Prostate gland (tissue), 2 donors: Measurements from ENCODE around the gene AP1S1.

Source experiments
- POLR2A ChIP-seq: fragments of 450-650 bp; IDR thresholded peaks from one replicate; pipeline ENCODE4 v1.6.1; 2016; ENCODE audit warnings: antibody characterized with exemption, mild to moderate bottlenecking
- POLR2AphosphoS5 ChIP-seq: sonication (generic); formaldehyde crosslinking; IDR thresholded peaks from one replicate; pipeline ENCODE4 v1.6.1; 2017; ENCODE audit warnings: antibody characterized with exemption
- TF ChIP-seq, protein P1 (sequence below), 4 experiments: fragments of 200-600 bp in 2 of 4; fragments of 450-650 bp in 2 of 4; sonication (generic) in 2 of 4; IDR thresholded peaks; 1 replicate in 3 of 4; 2 replicates in 1 of 4; pipeline ENCODE4 v1.5.1; 2016 to 2019; ENCODE audit warnings: antibody characterized with exemption in 4 of 4, mild to moderate bottlenecking in 2 of 4, moderate library complexity in 2 of 4

DNA sequence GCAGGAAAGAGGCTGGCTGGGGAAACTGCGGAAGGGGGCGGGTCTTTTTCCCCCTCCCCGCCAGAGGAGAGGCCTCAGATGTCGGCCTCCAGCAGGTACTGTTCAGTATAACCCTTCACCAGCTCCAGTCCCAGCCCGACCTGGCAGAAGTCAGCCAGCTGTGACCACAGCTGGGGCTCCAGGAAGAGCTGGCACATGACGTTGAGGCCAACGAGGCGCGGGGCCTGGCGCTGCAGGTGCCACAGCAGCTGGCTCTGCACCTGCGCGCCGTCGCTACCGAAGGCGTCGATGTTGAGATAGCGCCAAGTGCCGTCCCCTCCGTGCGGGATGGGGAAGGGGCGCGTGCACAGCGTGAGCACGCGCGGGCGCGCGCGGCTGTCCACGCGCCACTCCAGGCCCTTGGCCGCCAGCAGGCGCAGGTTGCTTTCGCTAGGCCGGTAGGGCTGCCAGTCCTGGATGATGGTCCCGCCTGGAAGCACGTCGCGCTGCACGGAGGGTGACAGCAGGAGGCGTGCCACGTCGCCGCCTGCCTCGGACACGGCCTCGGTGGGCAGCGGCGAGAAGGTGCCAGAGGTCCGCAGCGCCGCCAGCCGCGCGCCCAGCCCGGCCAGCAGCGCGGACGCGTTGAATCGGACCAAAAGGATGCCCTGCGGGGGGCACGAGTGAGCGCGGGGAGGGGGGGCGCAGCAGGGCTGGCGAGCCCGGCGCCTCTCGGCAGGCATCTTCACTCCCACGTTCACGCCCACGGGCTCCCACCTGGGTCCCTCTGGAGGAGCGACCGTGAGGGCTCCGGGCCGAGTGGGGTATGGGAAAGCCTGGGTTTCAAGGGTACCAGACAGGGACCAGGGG lies 18.0 kb downstream of the AP1S1 start:
- TF ChIP-seq, protein P1, sequence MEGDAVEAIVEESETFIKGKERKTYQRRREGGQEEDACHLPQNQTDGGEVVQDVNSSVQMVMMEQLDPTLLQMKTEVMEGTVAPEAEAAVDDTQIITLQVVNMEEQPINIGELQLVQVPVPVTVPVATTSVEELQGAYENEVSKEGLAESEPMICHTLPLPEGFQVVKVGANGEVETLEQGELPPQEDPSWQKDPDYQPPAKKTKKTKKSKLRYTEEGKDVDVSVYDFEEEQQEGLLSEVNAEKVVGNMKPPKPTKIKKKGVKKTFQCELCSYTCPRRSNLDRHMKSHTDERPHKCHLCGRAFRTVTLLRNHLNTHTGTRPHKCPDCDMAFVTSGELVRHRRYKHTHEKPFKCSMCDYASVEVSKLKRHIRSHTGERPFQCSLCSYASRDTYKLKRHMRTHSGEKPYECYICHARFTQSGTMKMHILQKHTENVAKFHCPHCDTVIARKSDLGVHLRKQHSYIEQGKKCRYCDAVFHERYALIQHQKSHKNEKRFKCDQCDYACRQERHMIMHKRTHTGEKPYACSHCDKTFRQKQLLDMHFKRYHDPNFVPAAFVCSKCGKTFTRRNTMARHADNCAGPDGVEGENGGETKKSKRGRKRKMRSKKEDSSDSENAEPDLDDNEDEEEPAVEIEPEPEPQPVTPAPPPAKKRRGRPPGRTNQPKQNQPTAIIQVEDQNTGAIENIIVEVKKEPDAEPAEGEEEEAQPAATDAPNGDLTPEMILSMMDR (IDR thresholded peaks at IDR 0.05) = no peak
- TF ChIP-seq POLR2AphosphoS5 = no peak
- TF ChIP-seq POLR2A = no peak
